Neural progenitor cell (in vitro differentiated cells): Measurements from ENCODE around the gene ATR. TPM values are rescaled to one million over a fixed set of nuclear protein-coding genes. Genes with fewer than 3 reads are reported as not detected.
"Not testable (repeated sequence)": the region's sequence is repeated elsewhere in the genome, so short reads cannot be mapped to it uniquely, and the experiment has no call there.

Experiments
- DNase-seq: peaks from one replicate; pipeline ENCODE4 v3.0.0-alpha.2; 2016; ENCODE audit warnings: low spot score
- H2AFZ ChIP-seq: fragments of 200-600 bp; sonication (generic); replicated peaks from 2 replicates; pipeline ENCODE4 v1.6.1; 2016; ENCODE audit warnings: antibody characterized with exemption
- H3F3A ChIP-seq: fragments of 200-600 bp; sonication (generic); 2 replicates; pipeline ENCODE4 v1.6.1; 2016; ENCODE audit warnings: antibody characterized with exemption, low read depth
- H3K27ac ChIP-seq: fragments of 200-600 bp; sonication (generic); 2 replicates; pipeline ENCODE4 v1.5.1; 2016; ENCODE audit warnings: mild to moderate bottlenecking
- H3K27me3 ChIP-seq: fragments of 200-600 bp; sonication (generic); 2 replicates; pipeline ENCODE4 v1.6.1; 2016; ENCODE audit warnings: mild to moderate bottlenecking, moderate library complexity
- H3K36me3 ChIP-seq: fragments of 200-600 bp; sonication (generic); 2 replicates; pipeline ENCODE4 v1.5.1; 2016
- H3K4me1 ChIP-seq: fragments of 200-600 bp; sonication (generic); 2 replicates; pipeline ENCODE4 v1.6.1; 2016; ENCODE audit warnings: mixed run types
- H3K4me2 ChIP-seq: fragments of 200-600 bp; sonication (generic); 2 replicates; pipeline ENCODE4 v1.6.1; 2016
- H3K4me3 ChIP-seq: fragments of 200-600 bp; sonication (generic); 2 replicates; pipeline ENCODE4 v1.5.1; 2016
- H3K79me2 ChIP-seq: fragments of 200-600 bp; sonication (generic); 2 replicates; pipeline ENCODE4 v1.6.1; 2016; ENCODE audit warnings: low read depth
- H3K9ac ChIP-seq: fragments of 200-600 bp; sonication (generic); 2 replicates; pipeline ENCODE4 v1.6.1; 2016
- H3K9me3 ChIP-seq: fragments of 200-600 bp; sonication (generic); 2 replicates; pipeline ENCODE4 v1.5.1; 2016; ENCODE audit warnings: low read depth
- H4K20me1 ChIP-seq: fragments of 200-600 bp; sonication (generic); 2 replicates; pipeline ENCODE4 v1.6.1; 2016; ENCODE audit warnings: low read depth
- H3K27ac Mint-ChIP-seq: 3 replicates; pipeline ENCODE4 v1.8.0; 2021; ENCODE audit warnings: mixed read lengths
- H3K27me3 Mint-ChIP-seq: 2 replicates; pipeline ENCODE4 v1.8.0; 2022; ENCODE audit warnings: low read depth, mild to moderate bottlenecking, inconsistent platforms, moderate library complexity, mixed read lengths; ENCODE audit not compliant: insufficient read depth
- H3K36me3 Mint-ChIP-seq: 3 replicates; pipeline ENCODE4 v1.8.0; 2021; ENCODE audit warnings: mixed read lengths
- H3K4me1 Mint-ChIP-seq: 3 replicates; pipeline ENCODE4 v1.8.0; 2021; ENCODE audit warnings: mixed read lengths
- H3K4me3 Mint-ChIP-seq: 3 replicates; pipeline ENCODE4 v1.8.0; 2021; ENCODE audit warnings: mild to moderate bottlenecking, moderate library complexity, mixed read lengths
- H3K9me3 Mint-ChIP-seq: 3 replicates; pipeline ENCODE4 v1.8.0; 2020; ENCODE audit warnings: mixed read lengths
- EZH2 ChIP-seq: fragments of 200-600 bp; sonication (generic); IDR thresholded peaks from 2 replicates; pipeline ENCODE4 v1.6.1; 2017; ENCODE audit warnings: antibody characterized with exemption, mild to moderate bottlenecking, moderate library complexity
- EZH2phosphoT487 ChIP-seq: fragments of 200-600 bp; sonication (generic); IDR thresholded peaks from 2 replicates; pipeline ENCODE4 v1.6.1; 2017; ENCODE audit warnings: antibody characterized with exemption
- total RNA-seq: library from RNA; depleted of rRNA; stranded (reverse); fragments of >200 nt; gene quantifications from 2 replicates; pipeline ENCODE4 v1.2.3, GENCODE V29; 2015; ENCODE audit warnings: low replicate concordance
- TF ChIP-seq, protein P1 (sequence below): fragments of 200-600 bp; sonication (generic); IDR thresholded peaks from 2 replicates; pipeline ENCODE4 v1.5.1; 2017; ENCODE audit warnings: antibody characterized with exemption, mild to moderate bottlenecking

Gene ATR
- total RNA-seq, 1 donor from 2014 or later = 48.4 TPM

DNA sequence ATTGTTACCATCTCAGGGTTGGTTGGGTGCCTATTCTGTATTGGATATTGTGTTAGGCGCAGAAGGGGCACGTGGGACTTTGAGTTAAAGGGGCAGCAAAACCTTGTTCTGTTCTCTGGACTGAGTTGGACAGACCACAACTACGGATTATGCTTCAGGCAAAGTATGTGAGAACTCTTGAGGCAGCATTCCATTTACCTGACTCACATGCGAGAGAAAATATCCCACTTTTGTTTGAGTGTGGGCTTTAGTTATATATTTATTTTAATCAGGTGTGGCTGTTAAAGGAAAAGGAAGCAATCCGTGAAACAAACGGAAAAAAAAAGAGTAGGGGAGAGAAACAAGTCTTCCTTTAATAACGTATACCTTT, 17.0 kb upstream of the ATR start:
- Mint-ChIP-seq H3K4me1 (peaks cover 18% of the 10 kb centered on the region), H3K27ac (no peak overlapping the region), H3K4me3 (peak overlapping the region; percentile 97), H3K36me3 (peaks cover 1% of the 10 kb centered on the region), H3K27me3 (peaks cover 7% of the 10 kb centered on the region), H3K9me3 (no peaks in the 10 kb centered on the region)
- H3K79me2 ChIP-seq = no peaks in the 10 kb centered on the region
- peak overlapping the region; percentile 96 for H3K4me2 ChIP-seq
- no peaks in the 10 kb centered on the region for H3K9me3 ChIP-seq
- peaks cover 5% of the 10 kb centered on the region for H3K4me1 ChIP-seq
- no peaks in the 10 kb centered on the region for H4K20me1 ChIP-seq
- peak overlapping the region; percentile 75 for H3K4me3 ChIP-seq
- no peaks in the 10 kb centered on the region for H3F3A ChIP-seq
- no peak for DNase-seq
- H3K27me3 ChIP-seq = peaks cover 16% of the 10 kb centered on the region
- H3K27ac ChIP-seq = no peak overlapping the region
- H3K36me3 ChIP-seq = no peaks in the 10 kb centered on the region
- H3K9ac ChIP-seq = peak overlapping the region; percentile 54
- TF ChIP-seq EZH2 (no peak), EZH2phosphoT487 (no peak)
- TF ChIP-seq, protein P1, sequence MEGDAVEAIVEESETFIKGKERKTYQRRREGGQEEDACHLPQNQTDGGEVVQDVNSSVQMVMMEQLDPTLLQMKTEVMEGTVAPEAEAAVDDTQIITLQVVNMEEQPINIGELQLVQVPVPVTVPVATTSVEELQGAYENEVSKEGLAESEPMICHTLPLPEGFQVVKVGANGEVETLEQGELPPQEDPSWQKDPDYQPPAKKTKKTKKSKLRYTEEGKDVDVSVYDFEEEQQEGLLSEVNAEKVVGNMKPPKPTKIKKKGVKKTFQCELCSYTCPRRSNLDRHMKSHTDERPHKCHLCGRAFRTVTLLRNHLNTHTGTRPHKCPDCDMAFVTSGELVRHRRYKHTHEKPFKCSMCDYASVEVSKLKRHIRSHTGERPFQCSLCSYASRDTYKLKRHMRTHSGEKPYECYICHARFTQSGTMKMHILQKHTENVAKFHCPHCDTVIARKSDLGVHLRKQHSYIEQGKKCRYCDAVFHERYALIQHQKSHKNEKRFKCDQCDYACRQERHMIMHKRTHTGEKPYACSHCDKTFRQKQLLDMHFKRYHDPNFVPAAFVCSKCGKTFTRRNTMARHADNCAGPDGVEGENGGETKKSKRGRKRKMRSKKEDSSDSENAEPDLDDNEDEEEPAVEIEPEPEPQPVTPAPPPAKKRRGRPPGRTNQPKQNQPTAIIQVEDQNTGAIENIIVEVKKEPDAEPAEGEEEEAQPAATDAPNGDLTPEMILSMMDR = no peak
- H2AFZ ChIP-seq = peak overlapping the region; percentile 100

DNA sequence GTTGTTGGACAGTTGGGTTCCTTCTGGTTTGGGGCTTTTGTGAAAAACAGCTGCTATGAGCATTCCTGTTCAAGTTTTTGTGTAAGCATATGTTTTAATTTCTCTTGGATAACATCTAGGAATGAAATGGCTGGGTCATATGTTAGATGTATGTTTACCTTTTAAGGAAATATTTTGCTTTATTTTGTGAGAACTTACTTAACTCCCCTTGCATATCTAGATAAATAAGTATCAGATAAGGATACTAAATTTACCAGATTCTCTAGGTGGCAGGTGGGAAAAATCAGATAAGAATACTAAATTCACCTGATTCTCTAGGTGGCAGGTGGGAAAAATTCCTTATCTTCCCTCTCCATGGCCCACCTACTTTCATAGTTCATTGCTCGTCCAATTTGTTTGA, 16.6 kb upstream of the ATR start:
- H3K4me1 Mint-ChIP-seq = peaks cover 18% of the 10 kb centered on the region
- peak overlapping the region; percentile 100 for H2AFZ ChIP-seq
- H3K9me3 Mint-ChIP-seq = no peaks in the 10 kb centered on the region
- no peaks in the 10 kb centered on the region for H3F3A ChIP-seq
- peak overlapping the region; percentile 96 for H3K4me2 ChIP-seq
- peaks cover 16% of the 10 kb centered on the region for H3K27me3 ChIP-seq
- no peaks in the 10 kb centered on the region for H3K36me3 ChIP-seq
- H3K79me2 ChIP-seq = no peaks in the 10 kb centered on the region
- no peak for DNase-seq
- H3K9me3 ChIP-seq = no peaks in the 10 kb centered on the region
- peak overlapping the region; percentile 75 for H3K4me3 ChIP-seq
- H3K4me1 ChIP-seq = peaks cover 5% of the 10 kb centered on the region
- no peaks in the 10 kb centered on the region for H3K36me3 Mint-ChIP-seq
- H3K9ac ChIP-seq = no peak overlapping the region
- no peak overlapping the region for H3K27ac ChIP-seq
- H3K27ac Mint-ChIP-seq = no peak overlapping the region
- TF ChIP-seq EZH2 (no peak), EZH2phosphoT487 (no peak)
- TF ChIP-seq, protein P1 = no peak
- no peaks in the 10 kb centered on the region for H4K20me1 ChIP-seq
- H3K27me3 Mint-ChIP-seq = peaks cover 7% of the 10 kb centered on the region
- peak overlapping the region; percentile 97 for H3K4me3 Mint-ChIP-seq

DNA sequence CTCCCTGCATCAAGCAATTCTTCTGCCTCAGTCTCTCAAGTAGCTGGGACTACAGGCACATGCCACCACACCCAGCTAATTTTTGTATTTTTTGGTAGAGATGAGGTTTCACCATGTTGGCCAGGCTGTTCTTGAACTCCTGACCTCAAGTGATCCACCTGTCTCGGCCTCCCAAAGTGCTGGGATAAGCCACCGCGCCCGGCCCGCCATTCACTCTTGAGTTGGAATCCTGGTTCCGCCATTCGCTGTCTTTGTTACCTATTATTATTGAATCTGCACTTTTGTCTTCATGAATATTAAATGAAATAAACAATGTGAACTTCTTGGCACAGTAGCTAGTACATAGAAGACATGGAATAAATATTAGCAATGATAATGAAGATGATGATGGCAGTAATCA, 13.7 kb upstream of the ATR start:
- H3K36me3 Mint-ChIP-seq = not testable (repeated sequence)

DNA sequence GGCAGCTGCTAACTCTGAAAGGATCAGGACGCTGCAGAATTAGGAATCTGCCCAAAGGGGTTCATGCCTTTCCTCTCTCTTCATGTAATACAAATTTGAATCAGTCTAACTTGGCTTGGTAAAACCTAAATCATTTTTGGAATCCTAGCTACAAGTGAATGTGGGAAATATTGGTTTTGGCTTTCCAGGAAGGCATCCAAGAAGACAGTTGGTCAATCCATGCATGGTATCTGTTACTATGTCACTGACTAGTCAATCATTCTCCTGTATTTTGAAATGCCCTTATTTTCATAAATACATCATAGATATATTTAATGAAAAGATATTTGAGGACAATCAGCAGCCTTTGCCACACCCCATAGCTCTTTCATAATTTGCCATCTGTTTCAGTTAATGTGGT, 10.2 kb upstream of the ATR start:
- H3K9me3 Mint-ChIP-seq = no peaks in the 10 kb centered on the region
- peaks cover 5% of the 10 kb centered on the region for H3K27me3 Mint-ChIP-seq
- no peaks in the 10 kb centered on the region for H3K36me3 Mint-ChIP-seq
- Histone ChIP-seq H4K20me1 (no peaks in the 10 kb centered on the region), H3K4me3 (no peak overlapping the region), H3K79me2 (no peaks in the 10 kb centered on the region), H3K9me3 (no peaks in the 10 kb centered on the region), H3K36me3 (no peaks in the 10 kb centered on the region), H3F3A (no peaks in the 10 kb centered on the region), H3K27me3 (no peaks in the 10 kb centered on the region), H3K27ac (no peak overlapping the region), H3K4me2 (no peak overlapping the region), H2AFZ (no peak overlapping the region), H3K4me1 (no peaks in the 10 kb centered on the region), H3K9ac (no peak overlapping the region)
- no peak overlapping the region for H3K4me3 Mint-ChIP-seq
- TF ChIP-seq, protein P1 = no peak
- TF ChIP-seq EZH2 (no peak), EZH2phosphoT487 (no peak)
- H3K4me1 Mint-ChIP-seq = no peaks in the 10 kb centered on the region
- DNase-seq = no peak
- no peak overlapping the region for H3K27ac Mint-ChIP-seq

More for the DNA sequence above, 13.7 kb upstream of the ATR start:
- H4K20me1 ChIP-seq, H2AFZ ChIP-seq, H3K4me1 Mint-ChIP-seq, H3K4me2 ChIP-seq, H3K27ac ChIP-seq, H3K4me1 ChIP-seq, H3F3A ChIP-seq, H3K27ac Mint-ChIP-seq, H3K9me3 Mint-ChIP-seq, H3K4me3 Mint-ChIP-seq, H3K36me3 ChIP-seq, DNase-seq, H3K9me3 ChIP-seq, H3K27me3 Mint-ChIP-seq, H3K79me2 ChIP-seq, H3K9ac ChIP-seq, H3K4me3 ChIP-seq: not testable (repeated sequence)
- peaks cover 14% of the 10 kb centered on the region for H3K27me3 ChIP-seq
